Adrenal gland (tissue), 5 donors: Measurements from ENCODE around the gene RND2.

Experiments used
- CTCF ChIP-seq, 6 experiments: fragments of 450-650 bp in 4 of 6; fragments of 200-600 bp in 2 of 6; sonication (generic) in 1 of 6; IDR thresholded peaks; 1 replicate in 5 of 6; 2 replicates in 1 of 6; pipeline versions ENCODE4 v1.5.1 to v1.8.0; 2016 to 2021; ENCODE audit warnings: antibody characterized with exemption in 6 of 6, mild to moderate bottlenecking in 2 of 6, moderate library complexity in 1 of 6
- POLR2A ChIP-seq, 2 donors: fragments of 450-650 bp; IDR thresholded peaks; one replicate each; pipeline ENCODE4 v1.6.1; 2017; ENCODE audit warnings: antibody characterized with exemption in 2 of 2, mild to moderate bottlenecking in 2 of 2, moderate library complexity in 1 of 2
- donor health status: DM: no; HTN: no; CAD: no.

GRCh38 chr17:43028221-43028861 lies 3.3 kb downstream of the RND2 start:
- TF ChIP-seq CTCF (IDR thresholded peaks at IDR 0.05) (no peak), POLR2A (IDR thresholded peaks at IDR 0.05) (no peak)
